ENCODE measurements around the gene BRCA1.

DNA sequence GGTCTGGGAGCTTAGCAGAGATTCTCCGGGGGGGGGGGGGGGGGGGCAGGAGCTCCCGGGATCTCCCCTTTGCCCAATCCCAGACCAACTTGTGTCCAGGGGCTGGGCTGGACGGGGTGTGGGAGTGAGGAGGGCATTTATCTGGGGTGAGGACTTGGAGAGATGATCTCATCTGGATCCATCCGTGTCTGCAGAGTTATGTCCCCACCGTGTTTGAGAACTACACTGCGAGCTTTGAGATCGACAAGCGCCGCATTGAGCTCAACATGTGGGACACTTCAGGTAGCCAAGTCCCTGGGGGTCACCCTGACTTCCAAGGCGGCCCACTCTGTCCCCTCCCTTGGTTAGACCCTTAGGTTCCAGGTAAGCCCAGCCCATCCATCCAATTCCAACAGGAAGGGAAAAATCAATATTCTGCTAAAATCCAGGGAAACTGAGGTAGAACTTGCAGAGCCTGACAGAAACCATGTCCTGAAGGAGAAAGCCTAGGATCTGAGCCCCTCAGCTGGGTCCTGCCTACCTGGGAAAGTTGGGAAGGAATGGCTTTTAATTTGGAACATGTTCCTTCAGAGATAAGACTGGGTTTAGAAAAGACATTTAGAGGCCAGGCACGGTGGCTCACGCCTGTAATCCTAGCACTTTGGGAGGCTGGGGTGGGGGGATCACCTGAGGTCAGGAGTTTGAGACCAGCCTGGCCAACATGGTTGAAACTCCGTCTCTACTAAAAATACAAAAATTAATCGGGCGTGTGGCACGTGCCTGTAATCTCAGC, 99.2 kb downstream of the BRCA1 start:
- TF ChIP-seq POLR2A (IDR thresholded peaks at IDR 0.05): no peak
- TF ChIP-seq, protein P1, sequence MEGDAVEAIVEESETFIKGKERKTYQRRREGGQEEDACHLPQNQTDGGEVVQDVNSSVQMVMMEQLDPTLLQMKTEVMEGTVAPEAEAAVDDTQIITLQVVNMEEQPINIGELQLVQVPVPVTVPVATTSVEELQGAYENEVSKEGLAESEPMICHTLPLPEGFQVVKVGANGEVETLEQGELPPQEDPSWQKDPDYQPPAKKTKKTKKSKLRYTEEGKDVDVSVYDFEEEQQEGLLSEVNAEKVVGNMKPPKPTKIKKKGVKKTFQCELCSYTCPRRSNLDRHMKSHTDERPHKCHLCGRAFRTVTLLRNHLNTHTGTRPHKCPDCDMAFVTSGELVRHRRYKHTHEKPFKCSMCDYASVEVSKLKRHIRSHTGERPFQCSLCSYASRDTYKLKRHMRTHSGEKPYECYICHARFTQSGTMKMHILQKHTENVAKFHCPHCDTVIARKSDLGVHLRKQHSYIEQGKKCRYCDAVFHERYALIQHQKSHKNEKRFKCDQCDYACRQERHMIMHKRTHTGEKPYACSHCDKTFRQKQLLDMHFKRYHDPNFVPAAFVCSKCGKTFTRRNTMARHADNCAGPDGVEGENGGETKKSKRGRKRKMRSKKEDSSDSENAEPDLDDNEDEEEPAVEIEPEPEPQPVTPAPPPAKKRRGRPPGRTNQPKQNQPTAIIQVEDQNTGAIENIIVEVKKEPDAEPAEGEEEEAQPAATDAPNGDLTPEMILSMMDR (IDR thresholded peaks at IDR 0.05): no peak

Data from suprapubic skin (tissue), 3 donors.